Measurements from ENCODE around the gene MAP6D1.

MAP6D1 gene

GRCh38 chr3:183823963-183824362 lies 1.4 kb downstream of the MAP6D1 start:
- Histone ChIP-seq H3K27ac (ENCODE audit: low read length) (no peak overlapping the region), H3K4me3 (ENCODE audit: low read depth in 1 of 2, low read length in 2 of 2) (no peak overlapping the region), H3K4me2 (ENCODE audit: insufficient read depth, low read length) (no peak overlapping the region)

GRCh38 chr3:183822631-183823030 lies 2.7 kb downstream of the MAP6D1 start:
- no peak overlapping the region for H3K9ac ChIP-seq (ENCODE audit: low read depth, low read length)
- ATAC-seq (ENCODE audit: insufficient read depth, low read depth) = no peak
- no peak overlapping the region for H3K27ac ChIP-seq (ENCODE audit: low read length)
- no peak for DNase-seq
- no peaks in the 10 kb centered on the region for H3K4me1 ChIP-seq (ENCODE audit: insufficient read depth, low read length)
- H3K9me3 ChIP-seq (ENCODE audit: insufficient read depth, low read length, severe bottlenecking) = no peaks in the 10 kb centered on the region
- no peak overlapping the region for H3K4me2 ChIP-seq (ENCODE audit: insufficient read depth, low read length)
- H2AFZ ChIP-seq (ENCODE audit: low read depth, low read length) = no peak overlapping the region
- no peaks in the 10 kb centered on the region for H4K20me1 ChIP-seq (ENCODE audit: insufficient read depth, low read length)
- no peaks in the 10 kb centered on the region for H3K27me3 ChIP-seq (ENCODE audit: insufficient read depth, low read length, poor library complexity)
- H3K79me2 ChIP-seq (ENCODE audit: insufficient read depth, low read length) = no peaks in the 10 kb centered on the region
- peaks cover 11% of the 10 kb centered on the region for H3K36me3 ChIP-seq (ENCODE audit: insufficient read depth, low read length)
- no peak overlapping the region for H3K4me3 ChIP-seq (ENCODE audit: low read depth in 1 of 2, low read length in 2 of 2)
- no peak for TF ChIP-seq CTCF (IDR thresholded peaks at IDR 0.05; ENCODE audit: borderline replicate concordance, extremely low read depth, low read length, poor library complexity, severe bottlenecking)
- TF ChIP-seq EZH2 (IDR thresholded peaks at IDR 0.05; ENCODE audit: borderline replicate concordance, low read depth, low read length, severe bottlenecking) = no peak

More at GRCh38 chr3:183823963-183824362, 1.4 kb downstream of the MAP6D1 start:
- Histone ChIP-seq H4K20me1 (ENCODE audit: insufficient read depth, low read length) (no peaks in the 10 kb centered on the region), H2AFZ (ENCODE audit: low read depth, low read length) (no peak overlapping the region), H3K36me3 (ENCODE audit: insufficient read depth, low read length) (peaks cover 15% of the 10 kb centered on the region), H3K27me3 (ENCODE audit: insufficient read depth, low read length, poor library complexity) (no peaks in the 10 kb centered on the region), H3K4me1 (ENCODE audit: insufficient read depth, low read length) (no peaks in the 10 kb centered on the region), H3K9ac (ENCODE audit: low read depth, low read length) (no peak overlapping the region), H3K9me3 (ENCODE audit: insufficient read depth, low read length, severe bottlenecking) (no peaks in the 10 kb centered on the region), H3K79me2 (ENCODE audit: insufficient read depth, low read length) (no peaks in the 10 kb centered on the region)
- no peak for TF ChIP-seq EZH2 (IDR thresholded peaks at IDR 0.05; ENCODE audit: borderline replicate concordance, low read depth, low read length, severe bottlenecking)
- no peak for TF ChIP-seq CTCF (IDR thresholded peaks at IDR 0.05; ENCODE audit: borderline replicate concordance, extremely low read depth, low read length, poor library complexity, severe bottlenecking)
- ATAC-seq (ENCODE audit: insufficient read depth, low read depth) (no peak), DNase-seq (no peak)

GRCh38 chr3:183819831-183820230 lies 5.5 kb downstream of the MAP6D1 start:
- TF ChIP-seq EZH2 (IDR thresholded peaks at IDR 0.05; ENCODE audit: borderline replicate concordance, low read depth, low read length, severe bottlenecking) (no peak), CTCF (IDR thresholded peaks at IDR 0.05; ENCODE audit: borderline replicate concordance, extremely low read depth, low read length, poor library complexity, severe bottlenecking) (no peak)
- no peak overlapping the region for H3K4me2 ChIP-seq (ENCODE audit: insufficient read depth, low read length)
- H2AFZ ChIP-seq (ENCODE audit: low read depth, low read length) = no peak overlapping the region
- H3K27ac ChIP-seq (ENCODE audit: low read length) = no peak overlapping the region
- no peak overlapping the region for H3K4me3 ChIP-seq (ENCODE audit: low read depth in 1 of 2, low read length in 2 of 2)
- no peaks in the 10 kb centered on the region for H4K20me1 ChIP-seq (ENCODE audit: insufficient read depth, low read length)
- ATAC-seq (ENCODE audit: insufficient read depth, low read depth) (no peak), DNase-seq (no peak)
- no peaks in the 10 kb centered on the region for H3K4me1 ChIP-seq (ENCODE audit: insufficient read depth, low read length)
- peaks cover 13% of the 10 kb centered on the region for H3K36me3 ChIP-seq (ENCODE audit: insufficient read depth, low read length)
- no peak overlapping the region for H3K9ac ChIP-seq (ENCODE audit: low read depth, low read length)
- H3K27me3 ChIP-seq (ENCODE audit: insufficient read depth, low read length, poor library complexity) = no peaks in the 10 kb centered on the region
- H3K79me2 ChIP-seq (ENCODE audit: insufficient read depth, low read length) = no peaks in the 10 kb centered on the region
- no peaks in the 10 kb centered on the region for H3K9me3 ChIP-seq (ENCODE audit: insufficient read depth, low read length, severe bottlenecking)

All from DND-41 (cell line).